Measurements from ENCODE around the gene RGS19. TPM values are rescaled to one million over a fixed set of nuclear protein-coding genes. Genes with fewer than 3 reads are reported as not detected.
A peak's percentile ranks its signal among the peaks of the same experiment; 100 is the strongest.

RGS19 gene
- total and polyA plus RNA-seq, 11 donors = 3.2 to 25.6 (median 5.3) TPM

DNA sequence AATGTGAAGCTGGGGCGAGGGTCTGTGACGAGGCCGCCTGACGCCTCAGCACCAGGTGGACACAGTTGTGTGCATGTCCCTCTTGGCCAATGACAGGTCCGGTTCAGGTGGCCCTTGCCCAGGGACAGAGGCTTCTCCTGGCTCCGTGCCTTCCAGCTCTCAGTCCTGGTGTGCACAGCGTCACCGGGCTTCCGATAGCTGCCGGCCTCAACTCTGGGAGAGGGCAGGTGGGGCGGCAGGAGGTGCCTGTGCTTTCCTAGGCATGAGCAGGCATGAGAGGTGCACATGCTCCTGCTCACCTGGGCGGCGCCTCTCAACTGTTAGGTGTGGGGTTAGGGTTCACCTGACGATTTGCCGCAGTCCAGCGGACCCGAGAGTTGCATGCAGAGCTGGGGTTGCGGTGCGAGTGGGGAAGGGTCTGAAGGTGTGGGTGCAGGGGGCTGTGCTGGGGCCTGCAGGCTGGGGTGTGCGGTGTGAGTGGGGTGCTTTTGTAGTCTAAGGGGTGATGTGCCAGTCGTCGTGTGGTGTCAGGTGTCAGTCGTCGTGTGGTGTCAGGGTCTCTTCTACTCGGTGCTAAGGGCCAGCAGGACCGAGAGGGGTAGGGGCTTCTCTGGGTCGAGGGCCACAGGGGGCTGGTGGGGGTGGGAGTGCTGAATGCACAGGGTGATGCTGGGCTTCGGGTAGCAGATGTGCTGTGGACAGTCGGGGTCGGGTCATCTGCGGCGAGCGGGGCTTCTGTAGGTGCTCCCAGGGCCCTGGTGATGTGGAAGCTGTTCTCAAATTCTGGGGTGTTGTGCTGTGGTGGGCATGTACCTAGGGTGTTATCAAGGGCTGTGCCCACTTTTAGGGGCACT lies 26.1 kb downstream of the RGS19 start:
- peak overlapping the region in 7 of 12 donors; percentile 9 to 33 (median 32) for H3K4me3 ChIP-seq
- peaks cover 0 to 5% (median under 1%) of the 10 kb centered on the region in 9 donors for H3K36me3 ChIP-seq
- peak overlapping the region; percentile 68 to 96 (median 91) for H3K27ac ChIP-seq
- DNase-seq (no peak), ATAC-seq (no peak)
- H3K9me3 ChIP-seq = no peaks in the 10 kb centered on the region
- WGBS, 4 donors = 69 to 85% (median 72%) methylated on average over 21 to 33 of the region's 33 CpGs
- intact Hi-C loops (cut with DNase I) = no loop called here
- TF ChIP-seq, protein P1, sequence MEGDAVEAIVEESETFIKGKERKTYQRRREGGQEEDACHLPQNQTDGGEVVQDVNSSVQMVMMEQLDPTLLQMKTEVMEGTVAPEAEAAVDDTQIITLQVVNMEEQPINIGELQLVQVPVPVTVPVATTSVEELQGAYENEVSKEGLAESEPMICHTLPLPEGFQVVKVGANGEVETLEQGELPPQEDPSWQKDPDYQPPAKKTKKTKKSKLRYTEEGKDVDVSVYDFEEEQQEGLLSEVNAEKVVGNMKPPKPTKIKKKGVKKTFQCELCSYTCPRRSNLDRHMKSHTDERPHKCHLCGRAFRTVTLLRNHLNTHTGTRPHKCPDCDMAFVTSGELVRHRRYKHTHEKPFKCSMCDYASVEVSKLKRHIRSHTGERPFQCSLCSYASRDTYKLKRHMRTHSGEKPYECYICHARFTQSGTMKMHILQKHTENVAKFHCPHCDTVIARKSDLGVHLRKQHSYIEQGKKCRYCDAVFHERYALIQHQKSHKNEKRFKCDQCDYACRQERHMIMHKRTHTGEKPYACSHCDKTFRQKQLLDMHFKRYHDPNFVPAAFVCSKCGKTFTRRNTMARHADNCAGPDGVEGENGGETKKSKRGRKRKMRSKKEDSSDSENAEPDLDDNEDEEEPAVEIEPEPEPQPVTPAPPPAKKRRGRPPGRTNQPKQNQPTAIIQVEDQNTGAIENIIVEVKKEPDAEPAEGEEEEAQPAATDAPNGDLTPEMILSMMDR (IDR thresholded peaks at IDR 0.05) = no peak
- no peak for TF ChIP-seq POLR2A (IDR thresholded peaks at IDR 0.05)
- peaks cover 0 to 74% (median 42%) of the 10 kb centered on the region in 12 donors for H3K4me1 ChIP-seq
- H3K27me3 ChIP-seq = peaks cover 0 to 51% (median 8%) of the 10 kb centered on the region in 9 donors

DNA sequence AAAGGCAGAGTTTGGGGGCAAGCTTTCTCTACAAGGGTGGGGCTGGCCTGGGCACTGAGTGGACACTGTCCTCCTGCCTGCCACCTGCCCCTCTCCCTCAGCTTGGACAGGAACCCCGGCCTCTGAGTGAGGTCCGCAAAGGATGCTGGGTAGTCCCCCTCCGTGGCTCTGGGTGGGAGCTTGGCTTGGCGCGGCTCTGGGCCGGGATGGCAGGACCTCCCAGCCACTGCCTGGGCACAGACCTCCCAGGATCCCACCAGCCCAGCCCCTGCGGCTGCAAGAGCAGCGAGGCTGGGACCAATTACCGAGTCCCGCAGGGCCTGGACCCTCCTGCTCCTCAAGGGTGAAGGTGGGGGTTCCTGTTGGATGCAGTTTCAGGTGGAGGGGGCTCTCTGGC lies 27.0 kb downstream of the RGS19 start:
- no peak for TF ChIP-seq POLR2A (IDR thresholded peaks at IDR 0.05)
- TF ChIP-seq, protein P1 (IDR thresholded peaks at IDR 0.05) = no peak
- Histone ChIP-seq H3K27me3 (peaks cover 0 to 58% (median 14%) of the 10 kb centered on the region in 9 donors), H3K9me3 (no peaks in the 10 kb centered on the region), H3K4me1 (peaks cover 0 to 65% (median 34%) of the 10 kb centered on the region in 12 donors), H3K4me3 (peak overlapping the region in 7 of 12 donors; percentile 5 to 32 (median 22)), H3K36me3 (peaks cover 0 to 14% (median 8%) of the 10 kb centered on the region in 9 donors), H3K27ac (peak overlapping the region; percentile 68 to 96 (median 91))
- DNase-seq (no peak), ATAC-seq (no peak)
- WGBS, 4 donors = 66 to 78% (median 73%) methylated on average over 9 to 10 of the region's 10 CpGs
- intact Hi-C loops (cut with DNase I) = no loop called here

DNA sequence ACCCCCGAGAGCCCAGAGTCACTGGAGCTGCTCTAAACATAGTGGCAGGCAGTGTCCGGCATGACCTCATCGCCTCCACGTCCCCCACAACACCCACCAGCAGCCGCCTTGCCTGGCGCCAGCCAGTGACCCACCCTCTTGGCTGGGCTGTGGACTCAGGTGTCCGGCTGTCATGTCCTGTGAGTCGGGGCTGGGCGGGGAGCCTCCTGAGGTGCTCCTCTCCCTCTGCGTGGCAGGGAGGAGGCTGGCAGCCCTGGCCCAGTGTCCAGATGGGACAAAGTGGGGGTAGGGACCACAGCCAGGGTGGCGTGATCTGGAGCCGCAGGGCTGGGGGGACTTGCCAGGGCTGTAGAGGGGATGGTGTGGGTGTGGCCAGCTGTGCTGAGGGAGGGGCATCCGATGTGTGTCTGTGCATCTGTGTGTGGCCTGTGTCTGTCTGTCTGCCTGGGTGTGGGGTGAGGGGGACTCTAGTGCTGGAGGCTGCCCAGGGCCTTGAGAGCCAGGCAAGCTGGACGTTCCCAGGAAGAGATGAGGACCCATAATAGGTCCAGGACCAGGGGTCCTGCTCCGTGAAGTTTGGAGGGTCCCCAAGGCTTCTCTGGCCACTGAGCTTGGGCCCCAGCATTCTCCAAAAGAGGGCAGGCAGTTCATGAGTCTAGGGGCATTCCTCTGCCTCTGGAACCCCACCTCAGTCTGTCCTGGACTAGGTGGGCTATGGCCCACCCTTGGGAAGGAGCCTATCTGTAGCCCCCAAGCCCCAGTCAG lies 27.6 kb downstream of the RGS19 start:
- Histone ChIP-seq H3K9me3 (no peaks in the 10 kb centered on the region), H3K4me3 (peak overlapping the region in 7 of 12 donors; percentile 32 to 91 (median 65)), H3K27ac (peak overlapping the region; percentile 78 to 96 (median 91)), H3K4me1 (peaks cover 0 to 59% (median 32%) of the 10 kb centered on the region in 12 donors), H3K36me3 (peaks cover 0 to 20% (median 8%) of the 10 kb centered on the region in 9 donors), H3K27me3 (peaks cover 0 to 59% (median 14%) of the 10 kb centered on the region in 9 donors)
- WGBS, 4 donors = 57 to 76% (median 68%) methylated on average over 13 to 15 of the region's 15 CpGs
- DNase-seq = peak; percentile 87 to 92 (median 89)
- TF ChIP-seq, protein P1 (IDR thresholded peaks at IDR 0.05) = no peak
- peak in 1 of 2 donors; percentile 38 for TF ChIP-seq POLR2A (IDR thresholded peaks at IDR 0.05)
- peak; percentile 45 to 72 (median 55) for ATAC-seq
- intact Hi-C loops (cut with DNase I) = no loop called here

Data from heart left ventricle (tissue), 16 donors.